Testis (tissue), 3 donors: ENCODE data around the gene NRCAM. TPM values are rescaled to one million over a fixed set of nuclear protein-coding genes. Genes with fewer than 3 reads are reported as not detected.

Experiments
- DNase-seq: peaks from one replicate; pipeline ENCODE4 v3.0.0-alpha.2; 2019
- H3K27ac ChIP-seq, 2 donors: fragments of 200-600 bp; sonication (generic); one replicate each; pipeline ENCODE4 v1.5.1; 2019
- H3K27me3 ChIP-seq: fragments of 200-600 bp; sonication (generic); one replicate; pipeline ENCODE4 v1.5.1; 2019
- H3K36me3 ChIP-seq: fragments of 200-600 bp; sonication (generic); one replicate; pipeline ENCODE4 v1.5.1; 2017; ENCODE audit warnings: low read depth; ENCODE audit errors: missing control alignments
- H3K4me1 ChIP-seq: fragments of 200-600 bp; sonication (generic); one replicate; pipeline ENCODE4 v1.5.1; 2019
- H3K4me3 ChIP-seq, 2 donors: fragments of 200-600 bp; sonication (generic); one replicate each; pipeline ENCODE4 v1.5.1; 2017 to 2019
- H3K9me3 ChIP-seq: fragments of 200-600 bp; sonication (generic); one replicate; pipeline ENCODE4 v1.5.1; 2017
- POLR2A ChIP-seq: fragments of 450-650 bp; IDR thresholded peaks from one replicate; pipeline ENCODE4 v1.6.1; 2017; ENCODE audit warnings: antibody characterized with exemption, mild to moderate bottlenecking, moderate library complexity
- WGBS, 2 donors: methylation state at CpG; one replicate each; pipeline ENCODE4 v1.1.5; 2018; 5-methylcytosine and 5-hydroxymethylcytosine counted together
- intact Hi-C: fragments of 100-400 bp; cut with DNase I; formaldehyde crosslinking; loops from one replicate; pipeline ENCODE4 v1.15.1; 2023; ENCODE audit warnings: low total_unique reads
- polyA plus RNA-seq: library from polyadenylated mRNA; stranded (reverse); fragments of 350-450 nt; fragmentation: Illumina TruSeq; extraction: RNeasy Lipid Tissue Mini Kit (QIAGEN cat#74804); gene quantifications from one replicate; pipeline ENCODE4 v1.2.3, GENCODE V29; 2014; ENCODE audit warnings: low read depth, low replicate concordance; ENCODE audit not compliant: insufficient read depth
- total RNA-seq, 2 donors: library from RNA; depleted of rRNA; stranded (reverse); fragments of >200 nt; gene quantifications; one replicate each; pipeline ENCODE4 v1.2.3, GENCODE V29; 2016
- TF ChIP-seq, protein P1 (sequence below), 3 experiments: fragments of 450-650 bp in 2 of 3; fragments of 200-600 bp in 1 of 3; sonication (generic) in 1 of 3; IDR thresholded peaks; one replicate each; pipeline ENCODE4 v1.5.1; 2016 to 2019; ENCODE audit warnings: antibody characterized with exemption in 3 of 3, mild to moderate bottlenecking in 2 of 3, moderate library complexity in 1 of 3

NRCAM gene
- total and polyA plus RNA-seq, 3 donors from 2014 or later: 7.4 to 11.4 (median 7.6) TPM

DNA sequence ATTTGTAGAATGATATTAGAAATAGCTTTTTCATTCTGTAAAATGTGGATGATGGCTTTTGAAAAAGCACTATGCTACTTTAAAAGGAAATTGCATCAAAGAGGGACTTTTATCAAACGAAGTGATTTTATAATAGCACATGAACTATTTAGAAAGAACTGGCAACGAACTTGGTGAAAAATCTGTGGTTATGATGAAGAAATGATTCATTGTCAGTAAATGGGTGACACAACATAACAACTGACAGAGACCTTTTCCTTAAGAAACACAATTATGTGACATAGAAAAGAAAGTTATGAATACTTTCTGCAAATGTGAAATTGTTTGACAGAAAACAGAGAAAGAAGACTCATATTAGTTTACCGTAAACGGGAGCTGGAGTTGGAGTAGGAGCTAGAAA is 265.3 kb downstream of the NRCAM start:
- Histone ChIP-seq H3K4me1 (no peaks in the 10 kb centered on the region), H3K27ac (no peak overlapping the region), H3K27me3 (no peaks in the 10 kb centered on the region), H3K36me3 (no peaks in the 10 kb centered on the region), H3K9me3 (no peaks in the 10 kb centered on the region), H3K4me3 (no peak overlapping the region)
- intact Hi-C loops: no loop called here
- 63 to 75% methylated on average over 4 of the region's 4 CpGs for WGBS, 2 donors
- DNase-seq: no peak
- no peak for TF ChIP-seq POLR2A
- TF ChIP-seq, protein P1, sequence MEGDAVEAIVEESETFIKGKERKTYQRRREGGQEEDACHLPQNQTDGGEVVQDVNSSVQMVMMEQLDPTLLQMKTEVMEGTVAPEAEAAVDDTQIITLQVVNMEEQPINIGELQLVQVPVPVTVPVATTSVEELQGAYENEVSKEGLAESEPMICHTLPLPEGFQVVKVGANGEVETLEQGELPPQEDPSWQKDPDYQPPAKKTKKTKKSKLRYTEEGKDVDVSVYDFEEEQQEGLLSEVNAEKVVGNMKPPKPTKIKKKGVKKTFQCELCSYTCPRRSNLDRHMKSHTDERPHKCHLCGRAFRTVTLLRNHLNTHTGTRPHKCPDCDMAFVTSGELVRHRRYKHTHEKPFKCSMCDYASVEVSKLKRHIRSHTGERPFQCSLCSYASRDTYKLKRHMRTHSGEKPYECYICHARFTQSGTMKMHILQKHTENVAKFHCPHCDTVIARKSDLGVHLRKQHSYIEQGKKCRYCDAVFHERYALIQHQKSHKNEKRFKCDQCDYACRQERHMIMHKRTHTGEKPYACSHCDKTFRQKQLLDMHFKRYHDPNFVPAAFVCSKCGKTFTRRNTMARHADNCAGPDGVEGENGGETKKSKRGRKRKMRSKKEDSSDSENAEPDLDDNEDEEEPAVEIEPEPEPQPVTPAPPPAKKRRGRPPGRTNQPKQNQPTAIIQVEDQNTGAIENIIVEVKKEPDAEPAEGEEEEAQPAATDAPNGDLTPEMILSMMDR (IDR thresholded peaks at IDR 0.05): no peak

DNA sequence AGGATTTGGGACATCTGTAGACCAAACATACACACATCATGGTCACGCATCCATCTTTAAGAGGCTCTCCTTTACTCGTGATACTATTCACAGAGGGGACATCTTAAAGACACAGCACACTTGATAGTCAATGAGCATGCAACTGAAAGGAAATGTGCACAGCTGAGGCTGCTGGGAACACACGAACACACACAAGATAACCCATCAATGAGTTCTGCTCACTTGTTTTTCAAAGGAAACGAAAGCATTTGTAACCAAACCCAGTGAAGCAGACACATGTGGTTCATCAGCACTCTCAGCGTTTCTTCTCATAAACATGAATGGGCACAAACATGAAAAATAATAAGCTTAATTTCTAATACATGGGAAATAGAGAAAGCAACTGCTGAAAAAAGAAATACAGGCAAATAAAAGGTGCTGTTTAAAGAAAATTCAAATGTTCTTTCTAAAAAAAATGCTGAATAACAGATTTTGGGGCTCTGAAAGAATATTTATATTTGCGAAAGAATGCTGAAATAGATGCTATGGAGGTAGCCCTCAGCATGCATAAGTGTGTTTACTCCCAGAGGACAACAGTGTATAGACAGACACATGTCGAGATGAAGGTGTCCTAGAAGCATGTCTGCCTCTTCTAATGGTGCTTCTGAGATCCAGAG is 266.4 kb downstream of the NRCAM start:
- H3K9me3 ChIP-seq: no peaks in the 10 kb centered on the region
- DNase-seq: no peak
- no peaks in the 10 kb centered on the region for H3K27me3 ChIP-seq
- WGBS, 2 donors: 60 to 71% methylated on average over 7 of the region's 7 CpGs
- intact Hi-C loops: loop anchor here (10.0 kb wide), 1 partner anchor 305 kb away; no protein-coding TSS in a partner anchor
- no peaks in the 10 kb centered on the region for H3K4me1 ChIP-seq
- no peaks in the 10 kb centered on the region for H3K36me3 ChIP-seq
- no peak overlapping the region for H3K4me3 ChIP-seq
- TF ChIP-seq, protein P1 (IDR thresholded peaks at IDR 0.05): no peak
- no peak for TF ChIP-seq POLR2A
- no peak overlapping the region for H3K27ac ChIP-seq

DNA sequence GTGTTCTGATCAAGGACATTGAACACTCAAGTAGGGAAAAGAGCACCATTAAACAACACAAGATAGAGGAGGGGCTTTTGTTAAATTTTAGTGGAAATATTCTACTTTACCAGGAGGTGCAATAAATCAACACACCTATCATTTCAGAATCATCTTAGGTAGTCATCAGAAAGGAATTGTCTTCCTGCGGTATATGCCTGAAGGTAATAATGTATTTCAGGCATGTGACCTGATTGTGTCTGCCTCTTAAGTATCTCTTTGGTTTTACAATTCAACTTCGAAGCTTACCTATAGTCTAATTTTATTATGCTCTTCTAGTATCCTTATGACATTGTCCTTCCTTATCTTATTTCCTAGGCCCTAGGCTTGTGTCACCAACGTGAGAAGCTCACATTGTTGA is 267.5 kb downstream of the NRCAM start:
- Histone ChIP-seq H3K4me3 (no peak overlapping the region), H3K27ac (no peak overlapping the region), H3K4me1 (no peaks in the 10 kb centered on the region), H3K9me3 (no peaks in the 10 kb centered on the region), H3K27me3 (no peaks in the 10 kb centered on the region), H3K36me3 (no peaks in the 10 kb centered on the region)
- no peak for DNase-seq
- intact Hi-C loops: loop anchor here (10.0 kb wide), 1 partner anchor 306 kb away; no protein-coding TSS in a partner anchor
- 91 to 92% methylated on average over 3 of the region's 3 CpGs for whole genome bisulfite sequencing, 2 donors
- TF ChIP-seq, protein P1 (IDR thresholded peaks at IDR 0.05): no peak

DNA sequence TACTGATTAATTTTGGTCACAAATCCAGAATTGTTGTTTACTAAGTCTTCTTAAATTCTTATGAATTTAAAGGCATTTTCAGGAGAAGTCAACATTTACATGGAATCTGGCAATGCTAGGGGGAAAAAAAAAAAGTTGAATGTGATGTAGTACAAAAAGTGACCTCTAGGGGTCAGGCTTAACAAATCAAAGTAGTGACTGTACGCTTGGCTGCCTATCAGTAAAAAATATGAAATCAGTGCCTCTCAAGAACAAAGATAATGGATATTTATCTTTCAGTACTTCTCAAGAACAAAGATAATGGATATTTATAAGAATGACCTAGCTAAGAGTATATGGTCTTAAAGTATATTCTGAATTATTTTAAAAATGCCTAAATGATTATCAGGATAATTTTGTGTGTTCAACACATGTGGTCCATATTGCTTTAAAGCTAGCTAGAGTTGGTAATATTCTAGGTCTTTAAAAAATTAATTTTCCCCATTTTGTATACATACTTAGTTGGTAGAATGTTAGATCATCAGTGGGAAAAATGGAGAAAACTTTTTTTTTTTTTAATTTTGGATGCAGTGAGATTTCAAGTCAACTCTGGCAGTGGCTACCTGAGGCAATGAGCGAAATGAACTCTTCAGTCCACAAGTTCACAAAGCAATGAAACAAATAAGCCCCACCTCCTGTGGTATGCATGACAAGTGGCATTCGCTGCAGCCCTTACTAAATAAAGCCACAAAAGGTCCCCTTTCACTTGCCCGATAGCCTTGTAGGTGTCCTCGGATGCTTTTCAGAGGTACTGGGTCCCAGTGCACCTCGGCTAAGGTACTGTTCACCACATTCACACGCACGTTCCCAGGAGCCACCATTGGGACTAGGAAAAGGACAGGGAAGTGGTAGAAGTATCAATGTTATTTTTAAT is 274.9 kb downstream of the NRCAM start:
- Histone ChIP-seq H3K9me3 (no peaks in the 10 kb centered on the region), H3K27me3 (no peaks in the 10 kb centered on the region), H3K36me3 (no peaks in the 10 kb centered on the region), H3K4me3 (no peak overlapping the region), H3K4me1 (no peaks in the 10 kb centered on the region), H3K27ac (no peak overlapping the region)
- TF ChIP-seq POLR2A: no peak
- TF ChIP-seq, protein P1 (IDR thresholded peaks at IDR 0.05): peak; percentile 9 to 85 (median 55)
- intact Hi-C loops: loop anchor here (10.0 kb wide), 1 partner anchor 313 kb away; no protein-coding TSS in a partner anchor
- no peak for DNase-seq
- 65 to 68% methylated on average over 8 of the region's 8 CpGs for WGBS, 2 donors
